HepG2 (cell line): Measurements from ENCODE around the gene CDC34. TPM values are rescaled to one million over a fixed set of nuclear protein-coding genes. Genes with fewer than 3 reads are reported as not detected.
A peak's percentile ranks its signal among the peaks of the same experiment; 100 is the strongest.

Experiments used
- ATAC-seq: fragments of 200-7000 bp; cut with Tn5 transposase; 3 replicates; pipeline ENCODE4 v1.9.1; 2020; ENCODE audit warnings: mild to moderate bottlenecking, moderate library complexity
- BruUV-seq: library from RNA; stranded (reverse); fragments of 400-500 nt; replicated peaks from 2 replicates; lab custom pipeline; 2021; lab: Mats Ljungman, UMichigan
- CTCF ChIA-PET: fragments of 300-600 bp; formaldehyde crosslinking; extraction: SDS; loops from one replicate; lab custom pipeline; 2021; ENCODE audit warnings: low total read pairs, inconsistent platforms, low intra/inter-chr PET ratio; lab: Yijun Ruan, JAX
- POLR2A ChIA-PET: fragments of 350-600 bp; sonication (Branson Sonifier 250); formaldehyde crosslinking; loops from one replicate; lab custom pipeline; 2020; ENCODE audit warnings: antibody characterized with exemption, inconsistent platforms; lab: Yijun Ruan, JAX
- DNase-seq: peaks from one replicate; pipeline ENCODE4 v3.0.0-alpha.2; 2015; ENCODE audit warnings: low spot score
- FAIRE-seq: peaks from 3 replicates; lab custom pipeline; 2011; peaks lifted over from hg19 to GRCh38; lab: Jason Lieb, UNC
- H2AFZ ChIP-seq: one replicate; pipeline ENCODE4 v1.6.1; 2011; ENCODE audit warnings: low read length, inconsistent platforms
- H3K27ac ChIP-seq: fragments of 300-600 bp; 3 replicates; pipeline ENCODE4 v1.8.0; 2011; ENCODE audit warnings: mixed run types, mild to moderate bottlenecking, mixed read lengths, low read length, inconsistent platforms; ENCODE audit not compliant: insufficient read depth; ENCODE audit errors: extremely low read length
- H3K27me3 ChIP-seq, 2 experiments: fragments of 200-600 bp in 1 of 2; 2 replicates in 1 of 2; 3 replicates in 1 of 2; pipeline versions ENCODE4 v1.6.0 to v1.8.0; 2011; ENCODE audit warnings: low read length in 2 of 2, mild to moderate bottlenecking in 2 of 2, moderate library complexity in 2 of 2, inconsistent platforms in 1 of 2; ENCODE audit not compliant: insufficient read depth in 2 of 2, control insufficient read depth in 1 of 2
- H3K36me3 ChIP-seq, 2 experiments: fragments of 200-600 bp in 1 of 2; replicated peaks in 1 of 2; 2 replicates in 1 of 2; 3 replicates in 1 of 2; pipeline versions ENCODE4 v1.5.1 to v1.8.0; 2011; ENCODE audit warnings: low read length in 2 of 2, inconsistent platforms in 1 of 2; ENCODE audit not compliant: insufficient read depth in 2 of 2, control insufficient read depth in 1 of 2
- H3K4me1 ChIP-seq: 2 replicates; pipeline ENCODE4 v1.5.1; 2012; ENCODE audit warnings: low read length, inconsistent platforms; ENCODE audit not compliant: insufficient read depth
- H3K4me2 ChIP-seq: 2 replicates; pipeline ENCODE4 v1.6.0; 2011; ENCODE audit warnings: low read depth, low read length, inconsistent platforms
- H3K4me3 ChIP-seq, 3 experiments: fragments of 200-600 bp in 1 of 3; sonication (generic), shearing (Covaris generic) in 1 of 3; replicated peaks in 1 of 3; 2 replicates each; pipeline ENCODE4 v1.5.1; 2011 to 2016; ENCODE audit warnings: low read length in 3 of 3, inconsistent platforms in 2 of 3, low read depth in 2 of 3, mild to moderate bottlenecking in 2 of 3, control low read depth in 1 of 3, mixed read lengths in 1 of 3; ENCODE audit not compliant: insufficient read depth in 1 of 3
- H3K79me2 ChIP-seq: one replicate; pipeline ENCODE4 v1.6.1; 2011; ENCODE audit warnings: low read length, inconsistent platforms; ENCODE audit not compliant: insufficient read depth
- H3K9ac ChIP-seq: 2 replicates; pipeline ENCODE4 v1.6.0; 2011; ENCODE audit warnings: mild to moderate bottlenecking, low read depth, low read length, inconsistent platforms; ENCODE audit not compliant: insufficient read depth
- H3K9me3 ChIP-seq: 2 replicates; pipeline ENCODE4 v1.5.1; 2012; ENCODE audit warnings: mild to moderate bottlenecking, low read length
- H4K20me1 ChIP-seq: 2 replicates; pipeline ENCODE4 v1.6.0; 2011; ENCODE audit warnings: inconsistent platforms, mild to moderate bottlenecking, low read length, moderate library complexity; ENCODE audit not compliant: insufficient read depth
- HDAC1 ChIP-seq: sonication (generic); formaldehyde crosslinking; IDR thresholded peaks from 2 replicates; pipeline ENCODE4 v1.5.1; 2020; ENCODE audit warnings: mild to moderate bottlenecking, missing genetic modification reagents
- HNRNPH1 ChIP-seq: fragments of 200-400 bp; formaldehyde crosslinking; optimal IDR thresholded peaks from 2 replicates; pipeline ENCODE3; 2017; ENCODE audit warnings: mild to moderate bottlenecking, low read depth, low read length
- POLR2A ChIP-seq, 2 experiments: IDR thresholded peaks; 2 replicates each; pipeline ENCODE4 v1.6.1; 2011; ENCODE audit warnings: low read depth in 2 of 2, low read length in 2 of 2, mild to moderate bottlenecking in 1 of 2, moderate library complexity in 1 of 2; ENCODE audit not compliant: insufficient read depth in 1 of 2
- SP1 ChIP-seq, 2 experiments: fragments of 450-650 bp in 1 of 2; sonication (generic) in 1 of 2; formaldehyde crosslinking in 1 of 2; IDR thresholded peaks; 2 replicates each; pipeline versions ENCODE4 v1.4.0 to v1.6.1; 2016 to 2020; ENCODE audit warnings: missing genetic modification reagents in 1 of 2
- SRSF1 ChIP-seq: fragments of 200-400 bp; formaldehyde crosslinking; optimal IDR thresholded peaks from 2 replicates; pipeline ENCODE3; 2017; ENCODE audit warnings: mild to moderate bottlenecking, low read depth, low read length, moderate library complexity
- TCF7 ChIP-seq: sonication (generic); IDR thresholded peaks from 2 replicates; pipeline ENCODE4 v1.6.1; 2016; ENCODE audit warnings: antibody characterized with exemption, low read depth
- ZBTB7B ChIP-seq: sonication (generic); formaldehyde crosslinking; IDR thresholded peaks from 2 replicates; pipeline ENCODE4 v1.4.0; 2020; ENCODE audit warnings: missing genetic modification reagents
- ZFP37 ChIP-seq: sonication (generic); formaldehyde crosslinking; IDR thresholded peaks from 2 replicates; pipeline ENCODE4 v1.4.0; 2020; ENCODE audit warnings: missing genetic modification reagents, borderline replicate concordance
- ZMAT3 ChIP-seq: sonication (generic); formaldehyde crosslinking; conservative IDR thresholded peaks from 2 replicates; pipeline ENCODE4 v1.7.0; 2021; ENCODE audit warnings: missing genetic modification reagents
- ZNF432 ChIP-seq: sonication (generic); formaldehyde crosslinking; IDR thresholded peaks from 2 replicates; pipeline ENCODE4 v1.5.0; 2020; ENCODE audit warnings: missing genetic modification reagents, mild to moderate bottlenecking, borderline replicate concordance
- ZNF660 ChIP-seq: sonication (generic); formaldehyde crosslinking; IDR thresholded peaks from 2 replicates; pipeline ENCODE4 v1.5.1; 2020; ENCODE audit warnings: mild to moderate bottlenecking, low read depth, missing genetic modification reagents, borderline replicate concordance
- ZNF709 ChIP-seq: sonication (generic); formaldehyde crosslinking; IDR thresholded peaks from 2 replicates; pipeline ENCODE4 v1.5.0; 2020; ENCODE audit warnings: mild to moderate bottlenecking, missing genetic modification reagents
- ZNF747 ChIP-seq: sonication (generic); formaldehyde crosslinking; IDR thresholded peaks from 2 replicates; pipeline ENCODE4 v1.8.1; 2023; ENCODE audit warnings: missing genetic modification reagents, mild to moderate bottlenecking, borderline replicate concordance
- ZSCAN25 ChIP-seq: sonication (generic); formaldehyde crosslinking; IDR thresholded peaks from 2 replicates; pipeline ENCODE4 v1.8.0; 2022; ENCODE audit warnings: mild to moderate bottlenecking, missing genetic modification reagents
- WGBS: methylation state at CpG from one replicate; pipeline ENCODE4 v1.1.6; 2017; ENCODE audit warnings: low lambda C conversion rate; 5-methylcytosine and 5-hydroxymethylcytosine counted together
- in situ Hi-C: cut with HindIII; loops from 2 replicates; pipeline ENCODE4 v1.10.0; 2017; ENCODE audit warnings: low pct_unique_long_range_greater_than_20kb; ENCODE audit not compliant: extremely low pct_ligation_motif_present
- intact Hi-C: fragments of 100-400 bp; cut with micrococcal nuclease; formaldehyde crosslinking; loops from one replicate; pipeline ENCODE4 v1.10.0; 2022; ENCODE audit not compliant: unreplicated experiment
- polyA plus RNA-seq, 8 experiments: library from polyadenylated mRNA; depleted of rRNA in 3 of 8; stranded (reverse) in 7 of 8; unstranded in 1 of 8; fragments of >200 nt; fragmentation: Illumina TruSeq in 4 of 8; extraction: Trizol in 4 of 8; gene quantifications; 2 replicates each; pipeline versions ENCODE4 v1.2.1 to v1.2.3, GENCODE V29; 2011 to 2016; ENCODE audit warnings: low read depth in 4 of 8, missing spikeins in 1 of 8, mixed read lengths in 1 of 8; ENCODE audit not compliant: insufficient read depth in 1 of 8
- total RNA-seq, 5 experiments: library from RNA; depleted of rRNA; stranded (reverse); fragments of >200 nt; fragmentation: Illumina TruSeq; extraction: Trizol; gene quantifications; 2 replicates each; pipeline ENCODE4 v1.2.3, GENCODE V29; 2016; ENCODE audit warnings: low read depth in 1 of 5
- TF ChIP-seq, protein P1 (sequence below): sonication (generic); formaldehyde crosslinking; IDR thresholded peaks from 2 replicates; pipeline ENCODE4 v1.8.1; 2023; ENCODE audit warnings: mild to moderate bottlenecking, missing genetic modification reagents, borderline replicate concordance
- TF ChIP-seq, protein P2 (sequence below): sonication (generic); formaldehyde crosslinking; IDR thresholded peaks from 2 replicates; pipeline ENCODE4 v1.5.1; 2020; ENCODE audit warnings: mild to moderate bottlenecking, missing genetic modification reagents, moderate library complexity
- TF ChIP-seq, protein P3 (sequence below): sonication (generic); formaldehyde crosslinking; IDR thresholded peaks from 2 replicates; pipeline ENCODE4 v1.4.0; 2020; ENCODE audit warnings: missing genetic modification reagents; ENCODE audit errors: not compliant biosample characterization

The CDC34 gene
- total and polyA plus RNA-seq, 2 of the 13 experiments (the other 11 are each of a cell fraction or from before 2014, with no cell fraction given): 138 to 150 TPM

GRCh38 chr19:583968-584239, 52.3 kb downstream of the CDC34 start (continued):
- TF ChIP-seq ZNF660 (CRISPR knock-in tag): no peak
- no peak for TF ChIP-seq SRSF1
- 0 out of 2 replicates have a peak, but pooled peaks have one; percentile 17 for TF ChIP-seq ZMAT3
- no peak for TF ChIP-seq ZNF747
- TF ChIP-seq, all 625 proteins: peak for 8

- Histone ChIP-seq H3K36me3 (peaks cover 19 to 28% of the 10 kb centered on the region in 2 experiments; a peak in 4 of 5 replicates), H3K9ac (no peak overlapping the region), H3K4me2 (no peak overlapping the region), H3K4me1 (peaks cover 35% of the 10 kb centered on the region), H3K79me2 (peaks cover 6% of the 10 kb centered on the region), H4K20me1 (peaks cover 56% of the 10 kb centered on the region), H3K9me3 (no peaks in the 10 kb centered on the region), H3K4me3 (no peak overlapping the region), H2AFZ (no peak overlapping the region), H3K27me3 (peaks cover 5 to 20% of the 10 kb centered on the region in 2 experiments), H3K27ac (no peak overlapping the region)
- ATAC-seq (peak; percentile 61), DNase-seq (no peak), FAIRE-seq (no peak)
- CTCF ChIA-PET: interaction anchor here (1.2 to 2.4 kb wide), 3 partner anchors 21 to 80 kb away, joined by 3 to 9 read pairs (median 4); no protein-coding TSS in a partner anchor
- POLR2A ChIA-PET: interaction anchor here (1.2 to 3.9 kb wide), 3 partner anchors 10 to 28 kb away, joined by 7 to 16 read pairs (median 11); partner anchors contain the start of gene BSG
- intact Hi-C loops (loop anchor here (10.0 kb wide), 1 partner anchor 80 kb away; the partner anchor contains the start of gene RNF126), in situ Hi-C loops (loop anchor here (5.0 to 10.0 kb wide), 2 partner anchors 32 to 150 kb away; no protein-coding TSS in a partner anchor)
- no TSS peak for BruUV-seq
- 33% methylated on average over 18 of the region's 38 CpGs for WGBS
- TF ChIP-seq POLR2A (IDR thresholded peaks at IDR 0.05; ENCODE audit: insufficient read depth in 1 of 2, low read depth in 2 of 2, low read length in 2 of 2): peak in 1 of 2 experiments; percentile 62; a peak in 3 of 4 replicates
- no peak for TF ChIP-seq HNRNPH1
- TF ChIP-seq ZFP37: no peak
- TF ChIP-seq, protein P1, sequence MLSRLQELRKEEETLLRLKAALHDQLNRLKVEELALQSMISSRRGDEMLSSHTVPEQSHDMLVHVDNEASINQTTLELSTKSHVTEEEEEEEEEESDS (CRISPR knock-in tag): no peak
- peak; percentile 78 for TF ChIP-seq HDAC1 (CRISPR knock-in tag)
- peak; percentile 62; the same call in 1 of the 2 replicates for TF ChIP-seq ZBTB7B (CRISPR knock-in tag)
- TF ChIP-seq, protein P2, sequence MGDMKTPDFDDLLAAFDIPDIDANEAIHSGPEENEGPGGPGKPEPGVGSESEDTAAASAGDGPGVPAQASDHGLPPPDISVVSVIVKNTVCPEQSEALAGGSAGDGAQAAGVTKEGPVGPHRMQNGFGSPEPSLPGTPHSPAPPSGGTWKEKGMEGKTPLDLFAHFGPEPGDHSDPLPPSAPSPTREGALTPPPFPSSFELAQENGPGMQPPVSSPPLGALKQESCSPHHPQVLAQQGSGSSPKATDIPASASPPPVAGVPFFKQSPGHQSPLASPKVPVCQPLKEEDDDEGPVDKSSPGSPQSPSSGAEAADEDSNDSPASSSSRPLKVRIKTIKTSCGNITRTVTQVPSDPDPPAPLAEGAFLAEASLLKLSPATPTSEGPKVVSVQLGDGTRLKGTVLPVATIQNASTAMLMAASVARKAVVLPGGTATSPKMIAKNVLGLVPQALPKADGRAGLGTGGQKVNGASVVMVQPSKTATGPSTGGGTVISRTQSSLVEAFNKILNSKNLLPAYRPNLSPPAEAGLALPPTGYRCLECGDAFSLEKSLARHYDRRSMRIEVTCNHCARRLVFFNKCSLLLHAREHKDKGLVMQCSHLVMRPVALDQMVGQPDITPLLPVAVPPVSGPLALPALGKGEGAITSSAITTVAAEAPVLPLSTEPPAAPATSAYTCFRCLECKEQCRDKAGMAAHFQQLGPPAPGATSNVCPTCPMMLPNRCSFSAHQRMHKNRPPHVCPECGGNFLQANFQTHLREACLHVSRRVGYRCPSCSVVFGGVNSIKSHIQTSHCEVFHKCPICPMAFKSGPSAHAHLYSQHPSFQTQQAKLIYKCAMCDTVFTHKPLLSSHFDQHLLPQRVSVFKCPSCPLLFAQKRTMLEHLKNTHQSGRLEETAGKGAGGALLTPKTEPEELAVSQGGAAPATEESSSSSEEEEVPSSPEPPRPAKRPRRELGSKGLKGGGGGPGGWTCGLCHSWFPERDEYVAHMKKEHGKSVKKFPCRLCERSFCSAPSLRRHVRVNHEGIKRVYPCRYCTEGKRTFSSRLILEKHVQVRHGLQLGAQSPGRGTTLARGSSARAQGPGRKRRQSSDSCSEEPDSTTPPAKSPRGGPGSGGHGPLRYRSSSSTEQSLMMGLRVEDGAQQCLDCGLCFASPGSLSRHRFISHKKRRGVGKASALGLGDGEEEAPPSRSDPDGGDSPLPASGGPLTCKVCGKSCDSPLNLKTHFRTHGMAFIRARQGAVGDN: peak; percentile 79
- TF ChIP-seq TCF7: no peak
- peak; percentile 69; the same call in 1 of the 2 replicates for TF ChIP-seq ZNF709 (CRISPR knock-in tag)
- TF ChIP-seq, protein P3, sequence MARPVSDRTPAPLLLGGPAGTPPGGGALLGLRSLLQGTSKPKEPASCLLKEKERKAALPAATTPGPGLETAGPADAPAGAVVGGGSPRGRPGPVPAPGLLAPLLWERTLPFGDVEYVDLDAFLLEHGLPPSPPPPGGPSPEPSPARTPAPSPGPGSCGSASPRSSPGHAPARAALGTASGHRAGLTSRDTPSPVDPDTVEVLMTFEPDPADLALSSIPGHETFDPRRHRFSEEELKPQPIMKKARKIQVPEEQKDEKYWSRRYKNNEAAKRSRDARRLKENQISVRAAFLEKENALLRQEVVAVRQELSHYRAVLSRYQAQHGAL (CRISPR knock-in tag): peak; percentile 68
- TF ChIP-seq ZSCAN25: peak; percentile 84
- no peak for TF ChIP-seq ZNF432 (CRISPR knock-in tag)
- no peak for TF ChIP-seq SP1 (IDR thresholded peaks at IDR 0.05)
- TF ChIP-seq SP1 (CRISPR knock-in tag; IDR thresholded peaks at IDR 0.05): peak; percentile 56; the same call in 1 of the 2 replicates
Measured at GRCh38 chr19:584240-585001, 52.9 kb downstream of the CDC34 start.
